Panc1 (cell line): ENCODE measurements around the gene CRYM. TPM values are rescaled to one million over a fixed set of nuclear protein-coding genes. Genes with fewer than 3 reads are reported as not detected.

Experiments used
- ATAC-seq: fragments of 200-7000 bp; cut with Tn5 transposase; 2 replicates; pipeline ENCODE4 v1.9.1; 2020; ENCODE audit warnings: mild to moderate bottlenecking, moderate library complexity
- BruUV-seq: library from RNA; stranded (reverse); fragments of 400-500 nt; replicated peaks from 2 replicates; lab custom pipeline; 2021; lab: Mats Ljungman, UMichigan
- CTCF ChIA-PET: fragments of 300-600 bp; sonication (Branson Sonifier 250); formaldehyde crosslinking; loops from one replicate; lab custom pipeline; 2022; ENCODE audit warnings: antibody characterized with exemption; lab: Charles Lee
- POLR2A ChIA-PET: fragments of 300-600 bp; sonication (Branson Sonifier 250); formaldehyde crosslinking; loops from one replicate; lab custom pipeline; 2022; ENCODE audit warnings: antibody characterized with exemption; lab: Charles Lee
- DNase-seq: peaks from one replicate; pipeline ENCODE4 v3.0.0-alpha.2; 2010; ENCODE audit warnings: low read depth, low spot score
- H3K27ac ChIP-seq: 2 replicates; pipeline ENCODE4 v1.5.1; 2011; ENCODE audit warnings: mild to moderate bottlenecking, low read length, inconsistent platforms
- H3K27me3 ChIP-seq: fragments of 200-500 bp; sonication (Bioruptor generic); 2 replicates; pipeline ENCODE4 v1.6.0; 2014; ENCODE audit warnings: low read length, inconsistent platforms; ENCODE audit not compliant: control insufficient read depth, insufficient read depth
- H3K36me3 ChIP-seq: fragments of 200-500 bp; sonication (Bioruptor generic); 2 replicates; pipeline ENCODE4 v1.5.1; 2014; ENCODE audit warnings: inconsistent platforms, mild to moderate bottlenecking, low read length, moderate library complexity; ENCODE audit not compliant: control insufficient read depth, insufficient read depth
- H3K4me1 ChIP-seq: 2 replicates; pipeline ENCODE4 v1.5.1; 2011; ENCODE audit warnings: inconsistent platforms, mild to moderate bottlenecking, low read length, moderate library complexity; ENCODE audit not compliant: control insufficient read depth, insufficient read depth
- H3K4me3 ChIP-seq, 2 experiments: 2 replicates each; pipeline ENCODE4 v1.5.1; 2011 to 2012; ENCODE audit warnings: low read depth in 2 of 2, low read length in 2 of 2, mild to moderate bottlenecking in 2 of 2, inconsistent platforms in 1 of 2, moderate library complexity in 1 of 2
- H3K9me3 ChIP-seq: fragments of 200-500 bp; sonication (Bioruptor generic); 2 replicates; pipeline ENCODE4 v1.5.1; 2014; ENCODE audit warnings: low read depth, mild to moderate bottlenecking, inconsistent platforms, low read length, moderate library complexity; ENCODE audit not compliant: control insufficient read depth, insufficient read depth
- POLR2AphosphoS5 ChIP-seq: IDR thresholded peaks from 2 replicates; pipeline ENCODE4 v1.6.1; 2012; ENCODE audit warnings: mild to moderate bottlenecking, low read depth, low read length, moderate library complexity
- SIN3A ChIP-seq: IDR thresholded peaks from 2 replicates; pipeline ENCODE4 v1.6.1; 2012; ENCODE audit warnings: low read depth, mild to moderate bottlenecking, low read length, moderate library complexity, borderline replicate concordance; ENCODE audit not compliant: insufficient read depth
- TCF7L2 ChIP-seq: IDR thresholded peaks from 2 replicates; pipeline ENCODE4 v1.6.1; 2011; ENCODE audit warnings: mild to moderate bottlenecking, low read depth, low read length, inconsistent platforms
- in situ Hi-C: cut with HindIII; loops from 2 replicates; pipeline ENCODE4 v1.10.0; 2016; ENCODE audit warnings: low sequenced_read_pairs, low pct_unique_long_range_greater_than_20kb
- intact Hi-C: fragments of 100-400 bp; cut with micrococcal nuclease; formaldehyde crosslinking; loops from one replicate; pipeline ENCODE4 v1.10.0; 2022; ENCODE audit not compliant: unreplicated experiment
- total RNA-seq: library from RNA; stranded (reverse); gene quantifications from one replicate; pipeline ENCODE4 v1.2.1, GENCODE V29; 2021; ENCODE audit not compliant: unreplicated experiment
- TF ChIP-seq, protein P1 (sequence below): fragments of 450-650 bp; IDR thresholded peaks from 2 replicates; pipeline ENCODE4 v1.5.1; 2017; ENCODE audit warnings: mild to moderate bottlenecking
- TF ChIP-seq, protein P2 (sequence below), 2 experiments: IDR thresholded peaks; 2 replicates each; pipeline ENCODE4 v1.6.1; 2011 to 2012; ENCODE audit warnings: low read depth in 2 of 2, control low read depth in 1 of 2, low read length in 1 of 2, mild to moderate bottlenecking in 1 of 2, moderate library complexity in 1 of 2; ENCODE audit not compliant: insufficient read depth in 1 of 2

CRYM gene
- total RNA-seq, 1 experiment from 2014 or later = 0.41 TPM

DNA sequence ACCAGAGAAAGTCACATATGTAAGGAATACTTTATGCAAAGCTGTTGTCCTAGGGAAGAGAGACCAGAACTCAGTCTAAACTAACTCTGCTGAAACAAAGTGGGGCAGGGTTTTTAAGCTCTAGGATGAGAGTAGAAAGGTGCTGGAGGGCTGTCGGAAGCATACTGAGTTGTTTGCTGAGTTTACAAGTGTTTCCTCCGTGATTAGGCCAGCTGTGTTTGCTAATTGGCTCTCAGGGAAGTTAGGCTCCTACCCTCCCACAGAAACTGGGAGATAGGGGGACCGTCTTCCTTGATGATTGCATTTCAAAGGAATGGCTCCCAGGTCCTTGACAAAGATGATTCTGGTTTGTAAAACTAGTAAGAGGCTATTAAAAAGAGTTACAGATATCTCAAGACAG is 24.4 kb upstream of the CRYM start:
- peaks cover 8% of the 10 kb centered on the region; the same call in 1 of the 2 replicates for H3K4me1 ChIP-seq
- ChIA-PET CTCF (interaction anchor here (1.7 kb wide), 1 partner anchor 114 kb away, joined by 5 read pairs; no protein-coding TSS in a partner anchor), POLR2A (interaction anchor here (0.5 kb wide), 1 partner anchor 165 kb away, joined by 7 read pairs; no protein-coding TSS in a partner anchor)
- peak overlapping the region; percentile 66 to 87 for H3K4me3 ChIP-seq
- no peaks in the 10 kb centered on the region for H3K9me3 ChIP-seq
- H3K27me3 ChIP-seq = no peaks in the 10 kb centered on the region
- no TSS peak for BruUV-seq
- in situ Hi-C loops = no loop called here
- peak overlapping the region; percentile 19; the same call in 1 of the 2 replicates for H3K27ac ChIP-seq
- TF ChIP-seq TCF7L2 = no peak
- TF ChIP-seq, protein P1, sequence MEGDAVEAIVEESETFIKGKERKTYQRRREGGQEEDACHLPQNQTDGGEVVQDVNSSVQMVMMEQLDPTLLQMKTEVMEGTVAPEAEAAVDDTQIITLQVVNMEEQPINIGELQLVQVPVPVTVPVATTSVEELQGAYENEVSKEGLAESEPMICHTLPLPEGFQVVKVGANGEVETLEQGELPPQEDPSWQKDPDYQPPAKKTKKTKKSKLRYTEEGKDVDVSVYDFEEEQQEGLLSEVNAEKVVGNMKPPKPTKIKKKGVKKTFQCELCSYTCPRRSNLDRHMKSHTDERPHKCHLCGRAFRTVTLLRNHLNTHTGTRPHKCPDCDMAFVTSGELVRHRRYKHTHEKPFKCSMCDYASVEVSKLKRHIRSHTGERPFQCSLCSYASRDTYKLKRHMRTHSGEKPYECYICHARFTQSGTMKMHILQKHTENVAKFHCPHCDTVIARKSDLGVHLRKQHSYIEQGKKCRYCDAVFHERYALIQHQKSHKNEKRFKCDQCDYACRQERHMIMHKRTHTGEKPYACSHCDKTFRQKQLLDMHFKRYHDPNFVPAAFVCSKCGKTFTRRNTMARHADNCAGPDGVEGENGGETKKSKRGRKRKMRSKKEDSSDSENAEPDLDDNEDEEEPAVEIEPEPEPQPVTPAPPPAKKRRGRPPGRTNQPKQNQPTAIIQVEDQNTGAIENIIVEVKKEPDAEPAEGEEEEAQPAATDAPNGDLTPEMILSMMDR = no peak
- no peak for TF ChIP-seq POLR2AphosphoS5
- no peak for TF ChIP-seq SIN3A
- TF ChIP-seq, protein P2, sequence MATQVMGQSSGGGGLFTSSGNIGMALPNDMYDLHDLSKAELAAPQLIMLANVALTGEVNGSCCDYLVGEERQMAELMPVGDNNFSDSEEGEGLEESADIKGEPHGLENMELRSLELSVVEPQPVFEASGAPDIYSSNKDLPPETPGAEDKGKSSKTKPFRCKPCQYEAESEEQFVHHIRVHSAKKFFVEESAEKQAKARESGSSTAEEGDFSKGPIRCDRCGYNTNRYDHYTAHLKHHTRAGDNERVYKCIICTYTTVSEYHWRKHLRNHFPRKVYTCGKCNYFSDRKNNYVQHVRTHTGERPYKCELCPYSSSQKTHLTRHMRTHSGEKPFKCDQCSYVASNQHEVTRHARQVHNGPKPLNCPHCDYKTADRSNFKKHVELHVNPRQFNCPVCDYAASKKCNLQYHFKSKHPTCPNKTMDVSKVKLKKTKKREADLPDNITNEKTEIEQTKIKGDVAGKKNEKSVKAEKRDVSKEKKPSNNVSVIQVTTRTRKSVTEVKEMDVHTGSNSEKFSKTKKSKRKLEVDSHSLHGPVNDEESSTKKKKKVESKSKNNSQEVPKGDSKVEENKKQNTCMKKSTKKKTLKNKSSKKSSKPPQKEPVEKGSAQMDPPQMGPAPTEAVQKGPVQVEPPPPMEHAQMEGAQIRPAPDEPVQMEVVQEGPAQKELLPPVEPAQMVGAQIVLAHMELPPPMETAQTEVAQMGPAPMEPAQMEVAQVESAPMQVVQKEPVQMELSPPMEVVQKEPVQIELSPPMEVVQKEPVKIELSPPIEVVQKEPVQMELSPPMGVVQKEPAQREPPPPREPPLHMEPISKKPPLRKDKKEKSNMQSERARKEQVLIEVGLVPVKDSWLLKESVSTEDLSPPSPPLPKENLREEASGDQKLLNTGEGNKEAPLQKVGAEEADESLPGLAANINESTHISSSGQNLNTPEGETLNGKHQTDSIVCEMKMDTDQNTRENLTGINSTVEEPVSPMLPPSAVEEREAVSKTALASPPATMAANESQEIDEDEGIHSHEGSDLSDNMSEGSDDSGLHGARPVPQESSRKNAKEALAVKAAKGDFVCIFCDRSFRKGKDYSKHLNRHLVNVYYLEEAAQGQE (IDR thresholded peaks at IDR 0.05; ENCODE audit: insufficient read depth in 1 of 2, low read depth in 2 of 2, low read length in 1 of 2) = no peak
- H3K36me3 ChIP-seq = no peaks in the 10 kb centered on the region
- DNase-seq (peak; percentile 54), ATAC-seq (no peak)
- intact Hi-C loops = loop anchor here (5.0 kb wide), 1 partner anchor 145 kb away; the partner anchor contains the start of gene LDAF1

DNA sequence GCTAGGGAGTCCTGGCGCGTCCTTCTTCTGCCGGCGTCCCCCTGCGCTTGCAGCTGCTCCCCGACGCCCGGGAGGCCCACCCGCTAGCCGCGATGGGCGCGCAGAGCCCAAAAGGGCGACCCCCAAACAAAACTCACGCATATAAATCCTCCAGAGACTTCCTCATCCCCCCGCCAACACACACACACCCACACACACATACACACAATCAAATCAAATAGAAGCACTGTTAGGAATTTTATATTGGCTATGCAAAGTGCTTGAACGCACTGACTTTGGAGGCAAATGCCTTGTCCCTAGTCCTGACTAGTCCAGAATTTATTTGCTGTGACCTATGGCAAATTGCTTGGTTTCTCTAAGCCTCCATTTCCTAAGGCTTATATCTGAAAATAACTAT is 23.8 kb upstream of the CRYM start:
- POLR2A ChIA-PET = interaction anchor here (0.5 kb wide), 1 partner anchor 164 kb away, joined by 7 read pairs; no protein-coding TSS in a partner anchor
- Histone ChIP-seq H3K9me3 (no peaks in the 10 kb centered on the region), H3K4me1 (peaks cover 8% of the 10 kb centered on the region; the same call in 1 of the 2 replicates), H3K4me3 (peak overlapping the region; percentile 66 to 87), H3K36me3 (no peaks in the 10 kb centered on the region), H3K27ac (peak overlapping the region; percentile 19), H3K27me3 (no peaks in the 10 kb centered on the region)
- intact Hi-C loops (loop anchor here (5.0 kb wide), 1 partner anchor 145 kb away; the partner anchor contains the start of gene LDAF1), in situ Hi-C loops (no loop called here)
- ATAC-seq (peak; percentile 1; the same call in 1 of the 2 replicates), DNase-seq (peak; percentile 30)
- CTCF ChIA-PET = interaction anchor here (1.7 kb wide), 1 partner anchor 113 kb away, joined by 5 read pairs; no protein-coding TSS in a partner anchor
- BruUV-seq = no TSS peak
- TF ChIP-seq, protein P1 = peak; percentile 16; the same call in 1 of the 2 replicates
- TF ChIP-seq, protein P2 (IDR thresholded peaks at IDR 0.05; ENCODE audit: insufficient read depth in 1 of 2, low read depth in 2 of 2, low read length in 1 of 2) = no peak
- no peak for TF ChIP-seq POLR2AphosphoS5
- TF ChIP-seq SIN3A = no peak
